NCI-H187 (cell line): ENCODE data around the gene ENTHD1.
"Not testable (repeated sequence)": the region's sequence is repeated elsewhere in the genome, so short reads cannot be mapped to it uniquely, and the experiment has no call there.

ENCODE experiments used
- DNase-seq, 2 experiments: peaks; one replicate each; lab custom pipeline; 2025; lab: John Stamatoyannopoulos, UW

The ENTHD1 gene

GRCh38 chr22:39897841-39898240, 4.3 kb upstream of the ENTHD1 start:
- no peak for DNase-seq

GRCh38 chr22:39896313-39896996, 2.9 kb upstream of the ENTHD1 start:
- no peak for DNase-seq

GRCh38 chr22:39895682-39896081, 2.1 kb upstream of the ENTHD1 start:
- no peak for DNase-seq

GRCh38 chr22:39894554-39895092, 1.1 kb upstream of the ENTHD1 start:
- DNase-seq = no peak

GRCh38 chr22:39889924-39890323, 3.6 kb downstream of the ENTHD1 start:
- DNase-seq = not testable (repeated sequence)

GRCh38 chr22:39883057-39883456, 10.5 kb downstream of the ENTHD1 start:
- no peak for DNase-seq

- no peak for DNase-seq
These were observed 12.8 kb downstream of the ENTHD1 start for GRCh38 chr22:39880722-39881121.

- no peak for DNase-seq
These were observed 16.3 kb downstream of the ENTHD1 start for GRCh38 chr22:39877079-39877845.

GRCh38 chr22:39875176-39875885, 18.2 kb downstream of the ENTHD1 start:
- DNase-seq = not testable (repeated sequence)

GRCh38 chr22:39873965-39874364, 19.6 kb downstream of the ENTHD1 start:
- DNase-seq = no peak

GRCh38 chr22:39872548-39872947, 21.0 kb downstream of the ENTHD1 start:
- no peak for DNase-seq

GRCh38 chr22:39871008-39871798, 22.4 kb downstream of the ENTHD1 start:
- DNase-seq = no peak

- DNase-seq = not testable (repeated sequence)
These were observed 23.8 kb downstream of the ENTHD1 start for GRCh38 chr22:39869797-39870196.

- DNase-seq = no peak
These were observed 24.8 kb downstream of the ENTHD1 start for GRCh38 chr22:39868741-39869140.

GRCh38 chr22:39859903-39860588, 33.5 kb downstream of the ENTHD1 start:
- DNase-seq = no peak

- no peak for DNase-seq
These were observed 37.0 kb downstream of the ENTHD1 start for GRCh38 chr22:39856588-39856987.

GRCh38 chr22:39852799-39853198, 40.8 kb downstream of the ENTHD1 start:
- DNase-seq = no peak

- no peak for DNase-seq
These were observed 41.8 kb downstream of the ENTHD1 start for GRCh38 chr22:39851606-39852315.

GRCh38 chr22:39847477-39847876, 46.1 kb downstream of the ENTHD1 start:
- no peak for DNase-seq

- DNase-seq = not testable (repeated sequence)
These were observed 47.0 kb downstream of the ENTHD1 start for GRCh38 chr22:39846539-39846938.
